Heart right ventricle (tissue), 16 donors: Measurements from ENCODE around the gene ICAM1. TPM values are rescaled to one million over a fixed set of nuclear protein-coding genes. Genes with fewer than 3 reads are reported as not detected.
A peak's percentile ranks its signal among the peaks of the same experiment; 100 is the strongest.
"Not testable (repeated sequence)": the region's sequence is repeated elsewhere in the genome, so short reads cannot be mapped to it uniquely, and the experiment has no call there.

ENCODE experiments used
- ATAC-seq, 8 donors: fragments of 200-7000 bp; cut with Tn5 transposase; one replicate each; pipeline ENCODE4 v1.9.1; 2020; ENCODE audit warnings: mild to moderate bottlenecking in 8 of 8, moderate library complexity in 8 of 8, moderate number of reproducible peaks in 1 of 8
- DNase-seq, 2 donors: peaks; one replicate each; pipeline ENCODE4 v3.0.0-alpha.2; 2020
- H3K27ac ChIP-seq, 10 donors: fragments of 200-600 bp; sonication (generic) in 2 of 10; one replicate each; pipeline versions ENCODE4 v1.5.0 to v1.8.0; 2020 to 2022; ENCODE audit warnings: mild to moderate bottlenecking in 3 of 10
- H3K27me3 ChIP-seq, 7 donors: fragments of 200-600 bp; one replicate each; pipeline ENCODE4 v1.8.0; 2021 to 2022; ENCODE audit warnings: mild to moderate bottlenecking in 2 of 7
- H3K36me3 ChIP-seq, 9 donors: fragments of 200-600 bp; sonication (generic) in 1 of 9; one replicate each; pipeline versions ENCODE4 v1.5.0 to v1.8.0; 2020 to 2022; ENCODE audit warnings: mild to moderate bottlenecking in 2 of 9
- H3K4me1 ChIP-seq, 9 donors: fragments of 200-600 bp; sonication (generic) in 1 of 9; one replicate each; pipeline versions ENCODE4 v1.5.0 to v1.8.0; 2020 to 2022; ENCODE audit warnings: mild to moderate bottlenecking in 4 of 9
- H3K4me3 ChIP-seq, 10 donors: fragments of 200-600 bp; sonication (generic) in 2 of 10; one replicate each; pipeline versions ENCODE4 v1.5.0 to v1.8.0; 2020 to 2022; ENCODE audit warnings: mild to moderate bottlenecking in 7 of 10, moderate library complexity in 2 of 10
- H3K9me3 ChIP-seq, 11 donors: fragments of 200-600 bp in 10 of 11; sonication (generic) in 2 of 11; one replicate each; pipeline versions ENCODE4 v1.5.0 to v1.8.0; 2013 to 2022; ENCODE audit warnings: mild to moderate bottlenecking in 2 of 11, control low read depth in 1 of 11, moderate library complexity in 1 of 11
- WGBS, 2 donors: extraction: QIAGEN DNeasy Blood & Tissue Kit; methylation state at CpG; one replicate each; pipeline ENCODE4 v1.1.7; 2013; ENCODE audit warnings: inconsistent platforms in 1 of 2; 5-methylcytosine and 5-hydroxymethylcytosine counted together
- intact Hi-C, 10 donors: fragments of 100-400 bp; cut with DNase I; formaldehyde crosslinking; loops; one replicate each; pipeline versions ENCODE4 v1.11.1 to v1.14.2; 2022
- polyA plus RNA-seq, 2 donors: library from polyadenylated mRNA; stranded (reverse); fragments of 200-250 nt; gene quantifications; one replicate each; pipeline ENCODE4 v1.2.3, GENCODE V29; 2013
- total RNA-seq, 10 donors: library from RNA; stranded (reverse); fragmentation: NEBNext Ultra II Directional in 3 of 10; extraction: Animal tissue kit (Norgen Biotek cat#: 25700) in 3 of 10; gene quantifications; one replicate each; pipeline versions ENCODE4 v1.2.1 to v1.2.4, GENCODE V29; 2021 to 2023
- TF ChIP-seq, protein P1 (sequence below), 9 donors: fragments of 200-600 bp; sonication (generic) in 2 of 9; IDR thresholded peaks; one replicate each; pipeline versions ENCODE4 v1.5.0 to v1.8.0; 2021 to 2022; ENCODE audit warnings: antibody characterized with exemption in 9 of 9, mild to moderate bottlenecking in 5 of 9, moderate library complexity in 1 of 9
- donor health status: Arrhythmogenic right ventricular cardiomyopathy.
- donor health status: ischemic (EF 13 %, LVEDD 7.1; RV severe dilation, severe dysfunction).
- donor health status: healthy with polysubstance abuse.
- donor health status: DM: no; HTN: yes; CAD: no.
- donor health status: DM: no; HTN: no; CAD: no.
- donor health status: ischemic (EF 25% LVEDD 6.9; RV normal size, moderate dysfunction).
- donor health status: ischemic (EF 25% LVEDD 5.7; RV mildly dilated, moderate dysfunction).
- donor health status: healthy.
- donor health status: DM: yes; HTN: yes; CAD: no.
- donor health status: Ischemic cardiomyopathy.
- donor health status: ischemic (EF 35%, LVEDD 5.7; RV mildly dilated, moderate dysfunction).
- donor health status: nonischemic (EF 11% LVEDD 7.7; RV severe dilation, severe dysfunction).
- donor health status: DM: yes; HTN: yes; CAD: no.
- donor health status: PGD.
- donor health status: ischemic (EF 29% LVEDD 5.4; RV normal size, mild dysfunction).
- donor health status: nonischemic (EF 23%, LVEDD 6.1; RV moderate dilation, normal function).

ICAM1 gene
- total and polyA plus RNA-seq, 12 donors = 3.6 to 66.6 (median 9.3) TPM

DNA sequence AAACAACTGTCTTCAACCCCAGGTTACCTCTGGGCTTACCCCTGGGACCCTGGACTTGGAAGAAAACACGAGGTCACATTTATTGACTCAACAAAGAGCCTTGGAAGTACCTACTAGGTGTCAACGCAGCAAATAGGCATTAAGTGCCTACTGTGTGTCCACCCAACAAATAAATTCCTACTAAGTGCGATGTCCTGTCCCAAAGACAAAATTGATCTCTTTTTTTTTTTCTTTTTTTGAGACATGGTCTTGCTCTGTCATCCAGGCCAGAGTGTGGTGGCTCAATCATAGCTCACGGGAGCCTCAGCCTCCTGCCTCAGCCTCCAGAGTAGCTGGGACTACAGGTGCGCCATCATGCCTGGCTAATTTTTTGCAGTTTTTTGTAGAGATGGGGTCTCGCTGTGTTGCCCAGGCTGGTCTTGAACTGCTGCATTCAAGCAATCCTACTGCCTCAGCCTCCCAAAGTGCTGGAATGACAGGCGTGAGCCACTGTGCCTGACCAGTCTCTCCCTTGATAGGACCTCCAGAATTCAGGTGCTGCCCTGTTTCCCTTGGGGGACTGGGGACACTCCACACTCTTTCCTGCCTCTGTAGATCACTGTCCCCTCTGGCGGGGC is 39.2 kb upstream of the ICAM1 start:
- DNase-seq (no peak), ATAC-seq (no peak)
- peaks cover 0 to 7% (median 0%) of the 10 kb centered on the region in 7 donors for H3K27me3 ChIP-seq
- no peaks in the 10 kb centered on the region for H3K9me3 ChIP-seq
- no peaks in the 10 kb centered on the region for H3K36me3 ChIP-seq
- 77% methylated on average over 8 of the region's 8 CpGs for WGBS, 2 donors
- TF ChIP-seq, protein P1, sequence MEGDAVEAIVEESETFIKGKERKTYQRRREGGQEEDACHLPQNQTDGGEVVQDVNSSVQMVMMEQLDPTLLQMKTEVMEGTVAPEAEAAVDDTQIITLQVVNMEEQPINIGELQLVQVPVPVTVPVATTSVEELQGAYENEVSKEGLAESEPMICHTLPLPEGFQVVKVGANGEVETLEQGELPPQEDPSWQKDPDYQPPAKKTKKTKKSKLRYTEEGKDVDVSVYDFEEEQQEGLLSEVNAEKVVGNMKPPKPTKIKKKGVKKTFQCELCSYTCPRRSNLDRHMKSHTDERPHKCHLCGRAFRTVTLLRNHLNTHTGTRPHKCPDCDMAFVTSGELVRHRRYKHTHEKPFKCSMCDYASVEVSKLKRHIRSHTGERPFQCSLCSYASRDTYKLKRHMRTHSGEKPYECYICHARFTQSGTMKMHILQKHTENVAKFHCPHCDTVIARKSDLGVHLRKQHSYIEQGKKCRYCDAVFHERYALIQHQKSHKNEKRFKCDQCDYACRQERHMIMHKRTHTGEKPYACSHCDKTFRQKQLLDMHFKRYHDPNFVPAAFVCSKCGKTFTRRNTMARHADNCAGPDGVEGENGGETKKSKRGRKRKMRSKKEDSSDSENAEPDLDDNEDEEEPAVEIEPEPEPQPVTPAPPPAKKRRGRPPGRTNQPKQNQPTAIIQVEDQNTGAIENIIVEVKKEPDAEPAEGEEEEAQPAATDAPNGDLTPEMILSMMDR (IDR thresholded peaks at IDR 0.05) = no peak
- peak overlapping the region; percentile 81 to 99 (median 94) for H3K27ac ChIP-seq
- H3K4me1 ChIP-seq = peaks cover 11 to 66% (median 58%) of the 10 kb centered on the region in 9 donors
- intact Hi-C loops = loop anchor here in 2 of 10 donors (2.0 to 10.0 kb wide), 3 partner anchors 19 to 117 kb away; partner anchors contain the start of genes DNMT1 (in 1 of the 2), EIF3G (in 1 of the 2) and P2RY11 (in 1 of the 2)
- peak overlapping the region in 9 of 10 donors; percentile 70 to 99 (median 95) for H3K4me3 ChIP-seq

DNA sequence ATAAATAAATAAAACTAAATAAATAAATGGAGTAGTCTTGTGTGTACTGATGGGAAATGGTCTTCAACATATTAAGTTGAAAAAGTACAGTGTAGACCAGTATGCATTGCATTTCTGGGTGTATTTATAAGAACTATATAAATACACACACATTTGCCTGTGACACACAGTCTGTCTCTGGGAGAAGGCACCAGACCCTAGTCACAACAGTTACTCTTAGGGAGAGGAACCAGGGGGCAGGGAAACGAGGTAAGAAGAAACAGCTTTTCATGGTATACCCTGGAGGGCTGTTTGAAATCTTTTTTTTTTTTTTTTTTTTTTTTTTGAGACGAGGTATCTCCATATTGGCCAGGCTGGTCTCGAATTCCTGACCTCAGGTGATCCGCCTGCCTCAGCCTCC is 37.0 kb upstream of the ICAM1 start:
- H3K4me3 ChIP-seq = no peak overlapping the region
- no peak overlapping the region for H3K27ac ChIP-seq
- TF ChIP-seq, protein P1 (IDR thresholded peaks at IDR 0.05) = no peak
- H3K4me1 ChIP-seq = peaks cover 8 to 65% (median 56%) of the 10 kb centered on the region in 9 donors
- no peak for DNase-seq
- H3K9me3 ChIP-seq = no peaks in the 10 kb centered on the region
- H3K36me3 ChIP-seq = no peaks in the 10 kb centered on the region
- WGBS, 2 donors = 85% methylated on average over 4 of the region's 4 CpGs
- intact Hi-C loops = loop anchor here in 2 of 10 donors (5.0 to 10.0 kb wide), 2 partner anchors 42 to 119 kb away; partner anchors contain the start of genes DNMT1 (in 1 of the 2), EIF3G (in 1 of the 2) and P2RY11 (in 1 of the 2)
- ATAC-seq = no peak
- peaks cover 0 to 7% (median 0%) of the 10 kb centered on the region in 7 donors for H3K27me3 ChIP-seq

DNA sequence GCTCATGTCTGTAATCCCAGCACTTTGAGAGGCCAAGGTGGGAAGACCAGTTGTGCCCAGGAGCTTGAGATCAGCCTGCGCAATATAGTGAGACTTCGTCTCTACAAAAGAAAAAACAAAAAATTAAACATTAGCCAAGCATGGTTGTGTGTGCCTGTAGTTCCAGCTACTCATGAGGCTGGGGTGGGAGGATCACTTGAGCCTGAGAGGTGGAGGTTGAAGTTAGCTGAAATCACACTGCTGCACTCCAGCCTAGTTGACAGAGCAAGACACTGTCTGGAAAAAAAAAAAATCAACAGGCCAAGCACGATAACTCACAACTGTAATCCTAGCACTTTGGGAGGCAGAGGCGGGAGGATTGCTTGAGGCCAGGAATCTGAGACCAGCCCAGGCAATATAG is 35.9 kb upstream of the ICAM1 start:
- Histone ChIP-seq H3K4me1 (peaks cover 8 to 54% (median 46%) of the 10 kb centered on the region in 9 donors), H3K27ac (peak overlapping the region in 6 of 10 donors; percentile 1 to 89 (median 84)), H3K9me3 (no peaks in the 10 kb centered on the region), H3K36me3 (no peaks in the 10 kb centered on the region), H3K4me3 (no peak overlapping the region), H3K27me3 (peaks cover 0 to 5% (median 0%) of the 10 kb centered on the region in 7 donors)
- intact Hi-C loops = loop anchor here in 2 of 10 donors (5.0 to 10.0 kb wide), 2 partner anchors 43 to 120 kb away; partner anchors contain the start of genes DNMT1 (in 1 of the 2), EIF3G (in 1 of the 2) and P2RY11 (in 1 of the 2)
- 71 to 78% methylated on average over 4 of the region's 4 CpGs for WGBS, 2 donors
- TF ChIP-seq, protein P1 (IDR thresholded peaks at IDR 0.05) = no peak
- DNase-seq (no peak), ATAC-seq (no peak)

DNA sequence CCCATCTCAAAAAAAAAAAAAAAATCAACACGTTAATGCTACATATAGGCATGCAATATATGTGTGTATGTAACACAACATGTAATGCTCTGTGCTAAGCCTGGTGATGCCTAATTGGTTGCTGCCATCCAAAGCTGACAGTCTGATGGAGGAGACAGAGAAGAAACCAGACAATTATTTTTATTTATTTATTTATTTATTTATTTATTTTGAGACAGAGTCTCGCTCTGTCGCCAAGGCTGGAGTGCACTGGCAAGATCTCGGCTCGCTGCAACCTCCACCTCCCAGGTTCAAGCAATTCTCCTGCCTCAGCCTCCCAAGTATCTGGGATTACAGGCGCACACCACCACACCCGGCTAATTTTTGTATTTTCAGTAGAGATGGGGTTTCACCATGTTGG is 35.5 kb upstream of the ICAM1 start:
- 92 to 95% methylated on average over 7 of the region's 7 CpGs for WGBS, 2 donors
- not testable (repeated sequence) for H3K27me3 ChIP-seq, ATAC-seq, H3K9me3 ChIP-seq, H3K4me3 ChIP-seq, DNase-seq, H3K36me3 ChIP-seq
- Histone ChIP-seq H3K4me1 (peaks cover 6 to 50% (median 42%) of the 10 kb centered on the region in 9 donors), H3K27ac (peak overlapping the region in 9 of 10 donors; percentile 46 to 89 (median 83))
- intact Hi-C loops = loop anchor here in 2 of 10 donors (5.0 to 10.0 kb wide), 2 partner anchors 43 to 121 kb away; partner anchors contain the start of genes DNMT1 (in 1 of the 2), EIF3G (in 1 of the 2) and P2RY11 (in 1 of the 2)
